ENCODE data around the gene OXSR1.
"Not testable (repeated sequence)": the region's sequence is repeated elsewhere in the genome, so short reads cannot be mapped to it uniquely, and the experiment has no call there.

The OXSR1 gene

DNA sequence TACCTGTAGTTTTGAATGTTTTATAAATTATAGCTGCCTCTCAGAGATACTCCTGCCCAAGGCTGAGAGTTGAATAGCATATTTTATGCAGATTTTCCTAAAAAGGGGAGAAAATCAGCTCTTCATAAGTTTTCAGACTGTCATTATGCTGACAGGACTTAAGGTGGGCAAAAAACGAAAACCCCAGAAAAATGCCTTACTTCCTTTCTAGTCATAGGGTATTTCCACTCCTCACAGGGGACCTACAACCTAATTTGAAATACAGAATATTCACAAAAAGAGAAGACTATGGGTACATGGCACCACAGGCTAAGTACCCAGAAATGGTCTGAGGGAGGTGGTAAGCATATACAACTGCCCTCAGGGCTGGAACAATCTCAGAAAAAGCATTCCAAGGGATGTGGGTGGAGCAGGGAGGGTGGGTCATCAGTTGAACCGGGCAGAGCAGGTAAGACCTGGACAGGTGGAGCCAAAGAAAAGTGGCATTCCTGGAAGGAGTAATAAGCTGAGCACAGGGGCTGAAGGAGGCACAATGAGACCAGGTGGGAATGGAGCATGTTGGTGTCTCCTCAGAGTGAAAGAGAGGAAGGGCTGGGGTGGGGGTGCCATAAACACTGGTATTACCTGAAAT lies 10.6 kb upstream of the OXSR1 start:
- no peak for DNase-seq (ENCODE audit: low read depth)
- TF ChIP-seq, protein P1, sequence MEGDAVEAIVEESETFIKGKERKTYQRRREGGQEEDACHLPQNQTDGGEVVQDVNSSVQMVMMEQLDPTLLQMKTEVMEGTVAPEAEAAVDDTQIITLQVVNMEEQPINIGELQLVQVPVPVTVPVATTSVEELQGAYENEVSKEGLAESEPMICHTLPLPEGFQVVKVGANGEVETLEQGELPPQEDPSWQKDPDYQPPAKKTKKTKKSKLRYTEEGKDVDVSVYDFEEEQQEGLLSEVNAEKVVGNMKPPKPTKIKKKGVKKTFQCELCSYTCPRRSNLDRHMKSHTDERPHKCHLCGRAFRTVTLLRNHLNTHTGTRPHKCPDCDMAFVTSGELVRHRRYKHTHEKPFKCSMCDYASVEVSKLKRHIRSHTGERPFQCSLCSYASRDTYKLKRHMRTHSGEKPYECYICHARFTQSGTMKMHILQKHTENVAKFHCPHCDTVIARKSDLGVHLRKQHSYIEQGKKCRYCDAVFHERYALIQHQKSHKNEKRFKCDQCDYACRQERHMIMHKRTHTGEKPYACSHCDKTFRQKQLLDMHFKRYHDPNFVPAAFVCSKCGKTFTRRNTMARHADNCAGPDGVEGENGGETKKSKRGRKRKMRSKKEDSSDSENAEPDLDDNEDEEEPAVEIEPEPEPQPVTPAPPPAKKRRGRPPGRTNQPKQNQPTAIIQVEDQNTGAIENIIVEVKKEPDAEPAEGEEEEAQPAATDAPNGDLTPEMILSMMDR (conservative IDR thresholded peaks at IDR 0.05; ENCODE audit: low read length): no peak
- no peak overlapping the region for H3K4me3 ChIP-seq (ENCODE audit: low read length)

DNA sequence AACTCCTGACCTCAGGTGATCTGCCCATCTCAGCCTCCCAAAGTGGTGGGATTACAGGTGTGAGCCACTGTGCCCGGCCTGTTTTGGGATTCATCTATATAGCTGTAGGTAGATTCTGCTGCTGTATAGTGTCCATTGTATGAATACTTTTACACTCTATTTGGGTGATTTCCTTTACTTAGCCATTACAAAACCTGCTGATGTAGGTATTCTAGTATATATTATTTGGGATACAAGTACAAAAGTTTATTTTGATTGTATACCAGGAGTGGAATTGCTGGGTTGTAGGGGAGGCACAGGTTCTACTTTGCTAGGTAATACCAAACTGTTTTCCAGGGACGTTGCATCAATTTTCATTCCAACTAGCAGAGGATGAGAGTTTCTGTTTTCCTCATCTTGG lies 9.5 kb upstream of the OXSR1 start:
- DNase-seq (ENCODE audit: low read depth): no peak
- no peak overlapping the region for H3K4me3 ChIP-seq (ENCODE audit: low read length)
- TF ChIP-seq, protein P1 (conservative IDR thresholded peaks at IDR 0.05; ENCODE audit: low read length): no peak

DNA sequence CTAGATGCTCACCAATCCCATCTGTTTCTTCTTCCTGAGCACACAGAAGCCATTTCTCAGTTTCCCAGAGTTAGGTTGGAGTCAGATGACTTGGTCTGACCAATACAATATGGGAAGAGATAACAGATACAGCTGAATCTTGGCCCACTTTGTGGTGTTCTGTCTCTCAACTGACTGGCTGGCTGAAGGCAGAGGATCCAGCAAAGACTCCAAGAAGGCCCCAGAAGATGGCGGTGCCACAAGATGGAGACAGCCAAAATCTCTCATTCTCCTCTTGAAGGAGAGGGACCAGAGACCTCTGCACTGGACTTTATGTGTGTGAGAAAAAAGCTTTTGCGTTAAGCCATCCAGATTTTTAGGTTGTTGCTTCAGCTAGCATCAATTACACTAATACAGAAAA lies 8.2 kb upstream of the OXSR1 start:
- TF ChIP-seq, protein P1 (conservative IDR thresholded peaks at IDR 0.05; ENCODE audit: low read length): no peak
- no peak for DNase-seq (ENCODE audit: low read depth)
- no peak overlapping the region for H3K4me3 ChIP-seq (ENCODE audit: low read length)

DNA sequence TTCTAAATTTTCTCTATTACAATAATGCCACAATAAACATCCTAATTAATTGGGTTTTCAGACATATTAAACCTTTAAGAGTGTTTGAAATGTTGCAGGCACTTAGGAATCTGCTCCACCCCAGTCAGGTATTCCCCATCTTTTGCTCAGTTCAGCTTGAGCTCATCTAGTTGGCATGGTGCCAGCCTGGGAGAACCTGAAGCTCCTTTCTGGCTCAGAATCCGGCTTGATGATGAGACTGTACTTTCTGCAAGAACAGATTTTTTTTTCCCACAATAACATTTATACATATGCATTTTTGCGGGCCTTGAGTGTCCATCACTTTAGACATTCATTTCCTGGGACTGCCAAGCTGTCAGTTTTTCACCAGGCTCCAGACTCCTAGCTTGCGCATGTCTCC lies 7.7 kb upstream of the OXSR1 start:
- no peak overlapping the region for H3K4me3 ChIP-seq (ENCODE audit: low read length)
- DNase-seq (ENCODE audit: low read depth): no peak
- TF ChIP-seq, protein P1 (conservative IDR thresholded peaks at IDR 0.05; ENCODE audit: low read length): no peak

DNA sequence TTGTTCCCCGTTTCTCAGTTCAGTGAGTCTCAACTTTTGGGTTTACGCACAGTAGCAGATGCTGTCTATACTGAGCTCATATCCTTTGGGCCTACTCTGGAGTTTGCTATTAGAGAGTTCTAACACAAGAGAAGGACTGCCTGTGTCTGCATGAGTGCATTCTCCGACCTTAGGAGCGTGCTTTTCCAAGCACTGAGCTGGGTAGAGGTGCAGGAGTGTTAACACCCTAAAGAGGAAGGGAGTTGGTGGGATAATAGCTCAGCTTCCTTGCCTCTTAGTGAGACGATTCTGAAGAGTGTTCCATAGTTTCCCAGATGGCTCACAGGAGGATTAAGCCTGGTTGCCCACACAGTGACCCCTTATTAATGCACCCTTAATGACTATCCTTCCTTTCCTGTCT lies 6.9 kb upstream of the OXSR1 start:
- no peak overlapping the region for H3K4me3 ChIP-seq (ENCODE audit: low read length)
- TF ChIP-seq, protein P1 (conservative IDR thresholded peaks at IDR 0.05; ENCODE audit: low read length): no peak
- no peak for DNase-seq (ENCODE audit: low read depth)

DNA sequence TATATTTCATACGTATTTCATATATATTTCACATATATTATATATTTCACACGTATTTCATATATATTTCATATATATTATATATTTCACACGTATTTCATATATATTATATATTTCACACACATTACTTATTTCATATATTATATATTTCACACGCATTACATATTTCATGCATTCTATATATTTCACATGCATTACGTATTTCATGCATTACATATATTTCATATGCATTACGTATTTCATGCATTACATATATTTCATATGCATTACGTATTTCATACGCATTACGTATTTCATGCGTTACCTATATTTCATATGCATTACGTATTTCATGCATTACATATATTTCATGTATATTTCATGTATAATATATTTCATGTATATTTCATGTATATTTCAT lies 4.6 kb upstream of the OXSR1 start:
- not testable (repeated sequence) for DNase-seq (ENCODE audit: low read depth); H3K4me3 ChIP-seq (ENCODE audit: low read length)

DNA sequence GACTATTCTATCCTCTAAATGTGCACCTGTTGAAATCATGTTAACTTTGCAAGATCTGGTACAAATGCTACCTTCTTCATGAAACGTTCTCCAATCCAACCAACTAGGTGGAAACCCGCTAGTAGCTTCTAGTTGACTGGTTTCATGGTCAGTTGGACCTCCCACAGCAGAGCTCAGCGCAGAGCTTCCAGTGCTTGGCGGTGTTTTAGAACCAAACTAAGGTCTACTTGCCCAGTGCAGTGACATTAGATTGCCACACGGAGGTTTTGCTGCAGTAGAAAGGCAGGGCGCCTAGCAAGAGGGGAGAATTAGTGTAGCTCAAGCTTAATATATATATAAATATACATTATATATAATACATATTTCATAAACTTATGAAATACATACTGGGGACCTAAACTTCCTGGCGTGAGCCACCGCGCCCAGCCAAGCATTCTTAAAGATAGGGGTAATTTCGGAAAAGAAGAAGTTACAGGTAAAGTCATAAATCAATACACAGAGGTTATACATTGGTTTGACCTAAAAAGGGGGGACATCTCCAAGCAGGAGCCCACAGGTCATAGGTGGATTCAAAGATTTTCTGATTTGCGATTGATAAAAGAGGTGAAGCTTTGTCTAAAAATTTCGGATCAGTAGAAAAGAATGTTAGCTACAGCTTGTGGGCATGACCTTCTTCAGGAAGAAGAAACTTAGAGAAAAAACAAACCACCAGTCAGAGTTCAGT lies 2.1 kb upstream of the OXSR1 start:
- H3K4me3 ChIP-seq (ENCODE audit: low read length): no peak overlapping the region
- TF ChIP-seq, protein P1 (conservative IDR thresholded peaks at IDR 0.05; ENCODE audit: low read length): no peak; the same call in 1 of the 2 replicates
- DNase-seq (ENCODE audit: low read depth): no peak
